GM19467 (cell line): ENCODE data around the gene CT47C1.
"Not testable (repeated sequence)": the region's sequence is repeated elsewhere in the genome, so short reads cannot be mapped to it uniquely, and the experiment has no call there.

Source experiments
- ATAC-seq: cut with Tn5 transposase; IDR thresholded peaks from one replicate; pipeline ENCODE4 v1.9.1; 2021; ENCODE audit warnings: mild to moderate bottlenecking, moderate library complexity; ENCODE audit not compliant: unreplicated experiment

The CT47C1 gene

DNA sequence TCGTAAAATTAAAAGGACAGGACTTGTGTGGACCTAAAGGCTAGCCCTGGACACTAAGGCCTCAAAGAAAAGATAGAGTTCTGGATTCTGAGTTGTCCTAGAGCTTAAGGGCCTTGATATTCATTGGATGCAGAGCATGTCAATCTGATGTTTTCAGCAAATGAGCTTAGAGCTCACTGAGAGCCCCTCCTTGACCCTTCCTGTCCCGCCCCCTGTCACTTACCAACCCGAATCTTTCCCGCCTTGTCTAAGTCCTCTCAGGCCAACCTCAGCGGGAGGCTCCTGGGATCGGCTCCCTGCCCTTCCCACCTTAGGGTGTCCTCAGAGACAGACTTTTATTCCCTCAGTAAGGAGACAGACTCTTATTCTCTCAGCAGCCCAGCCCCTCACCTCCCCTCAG lies at the start of gene CT47C1:
CT47C1 (plus strand) TSS at position 250 of the 400 bp plus-strand sequence. CDS start 233 bp downstream, outside the sequence.
- ATAC-seq, result no peak

DNA sequence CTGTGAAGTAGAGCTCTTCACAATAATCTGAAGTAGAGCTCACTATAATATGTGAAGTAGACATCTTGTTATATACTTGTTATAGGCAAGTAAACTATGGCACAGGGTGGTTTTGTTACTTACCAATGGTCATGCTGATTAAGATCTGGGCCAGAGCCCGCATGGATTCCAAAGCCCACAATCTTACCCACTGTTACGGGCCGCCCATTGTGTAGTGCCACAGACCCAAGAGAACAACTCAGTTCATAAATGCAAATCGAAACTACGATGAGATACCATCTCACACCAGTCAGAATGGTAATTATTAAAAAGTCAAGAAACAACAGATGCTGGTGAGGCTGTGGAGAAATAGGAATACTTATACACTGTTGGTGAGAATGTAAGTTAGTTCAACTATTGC lies 46.9 kb upstream of the CT47C1 start:
- ATAC-seq, result no peak

DNA sequence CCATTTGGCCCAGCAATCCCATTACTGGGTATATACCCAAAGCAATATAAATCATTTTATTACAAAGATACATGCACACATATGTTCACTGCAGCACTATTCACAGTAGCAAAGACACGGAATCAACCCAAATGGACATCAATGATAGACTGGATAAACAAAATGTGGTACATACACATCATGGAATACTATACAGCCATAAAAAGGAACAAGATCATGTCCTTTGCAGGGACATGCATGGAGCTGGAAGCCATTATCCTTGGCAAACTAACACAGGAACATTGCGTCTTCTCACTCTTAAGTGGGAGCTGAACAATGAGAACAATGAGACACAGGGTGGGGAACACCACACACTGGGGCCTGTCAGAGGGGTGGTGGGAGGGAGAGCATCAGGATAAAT lies 46.4 kb upstream of the CT47C1 start:
- not testable (repeated sequence) for ATAC-seq

DNA sequence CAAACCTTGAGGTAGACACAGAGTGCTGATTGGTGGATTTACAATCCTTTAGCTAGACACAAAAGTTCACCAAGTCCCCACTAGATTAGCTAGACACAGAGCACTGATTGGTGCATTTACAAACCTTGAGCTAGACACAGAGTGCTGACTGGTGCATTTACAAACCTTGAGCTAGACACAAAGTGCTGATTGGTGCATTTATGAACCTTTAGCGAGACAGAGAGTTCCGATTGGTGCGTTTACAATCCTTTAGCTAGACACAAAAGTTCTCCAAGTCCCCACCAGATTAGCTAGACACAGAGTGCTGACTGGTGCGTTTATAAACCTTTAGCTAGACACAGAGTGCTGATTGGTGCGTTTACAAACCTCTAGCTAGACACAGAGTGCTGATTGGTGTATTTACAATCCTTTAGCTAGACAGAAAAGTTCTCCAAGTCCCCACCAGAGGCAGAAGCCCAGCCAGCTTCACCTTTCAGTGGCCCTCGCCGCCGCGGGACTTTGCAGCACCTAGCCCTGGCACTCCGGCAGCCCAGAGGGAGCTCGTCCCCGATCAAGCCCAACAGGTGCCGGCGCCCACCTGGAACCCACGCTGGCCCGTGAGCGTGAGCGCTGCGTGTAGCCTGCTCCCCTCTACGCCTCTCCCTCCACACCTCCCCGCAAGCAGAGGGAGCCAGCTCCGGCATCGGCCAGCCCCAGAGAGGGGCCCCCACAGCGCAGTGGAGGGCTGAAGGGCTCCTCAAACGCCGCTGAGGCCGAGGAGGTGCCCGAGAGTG lies 44.6 kb upstream of the CT47C1 start:
- not testable (repeated sequence) for ATAC-seq

DNA sequence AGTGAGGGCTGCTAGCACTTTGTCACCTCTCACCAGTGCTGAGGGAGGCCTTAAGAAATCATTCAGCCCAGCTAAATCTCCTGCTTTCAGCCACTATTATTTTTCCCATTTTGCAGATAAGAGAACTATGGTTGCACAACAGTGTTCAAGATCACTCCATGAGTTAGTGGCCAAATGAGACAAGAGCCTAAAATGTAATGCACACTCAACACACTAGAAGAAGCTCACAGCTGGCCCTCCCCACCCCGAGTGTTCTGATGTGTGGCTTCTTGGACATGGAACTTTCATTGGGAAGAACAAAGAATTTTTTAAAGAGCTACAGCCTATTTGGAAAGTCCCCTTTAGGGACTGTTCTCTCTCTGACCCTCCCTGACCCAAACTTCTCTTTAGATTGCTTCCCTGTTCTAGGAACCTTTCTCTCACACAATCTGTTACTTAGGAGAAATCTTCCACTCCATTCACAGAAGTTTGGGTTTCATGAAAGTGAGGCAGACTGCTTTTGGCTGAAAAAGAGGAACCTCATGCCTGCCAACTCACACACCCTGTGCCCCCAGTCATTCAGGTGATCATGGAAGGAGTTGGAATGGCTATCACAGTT lies 44.0 kb upstream of the CT47C1 start:
- no peak for ATAC-seq

DNA sequence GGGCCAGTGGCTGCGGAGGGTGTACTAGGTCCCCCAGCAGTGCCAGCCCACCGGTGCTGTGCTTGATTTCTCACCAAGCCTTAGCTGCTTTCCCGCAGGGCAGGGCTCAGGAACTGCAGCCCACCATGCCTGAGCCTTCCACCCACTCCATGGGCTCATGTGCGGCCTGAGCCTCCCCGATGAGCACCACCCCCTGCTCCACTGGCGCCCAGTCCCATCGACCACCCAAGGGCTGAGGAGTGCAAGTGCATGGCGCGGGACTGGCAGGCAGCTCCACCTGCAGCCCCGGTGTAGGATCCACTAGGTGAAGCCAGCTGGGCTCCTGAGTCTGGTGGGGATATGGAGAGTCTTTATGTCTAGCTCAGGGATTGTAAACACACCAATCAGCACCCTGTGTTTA lies 43.1 kb upstream of the CT47C1 start:
- ATAC-seq, result not testable (repeated sequence)

DNA sequence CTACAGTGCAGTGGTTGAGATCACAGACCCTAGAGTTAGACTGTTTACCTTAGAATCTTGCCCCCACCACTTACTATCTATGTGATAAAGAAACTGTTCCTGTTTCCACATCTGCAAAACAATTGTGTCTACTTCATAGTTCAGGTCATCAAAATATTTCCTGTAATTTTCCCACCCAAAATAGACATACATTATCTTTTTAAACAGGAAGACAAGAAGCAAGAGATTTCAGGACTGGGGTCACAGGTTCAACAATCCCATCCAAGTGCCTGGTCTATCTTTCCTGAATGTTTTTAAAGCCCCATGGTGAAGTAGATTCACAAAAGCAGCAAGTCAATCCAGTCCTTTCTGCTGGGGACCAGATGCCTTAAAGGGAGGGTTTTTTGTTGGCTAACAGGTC lies 41.8 kb upstream of the CT47C1 start:
- ATAC-seq, result no peak

DNA sequence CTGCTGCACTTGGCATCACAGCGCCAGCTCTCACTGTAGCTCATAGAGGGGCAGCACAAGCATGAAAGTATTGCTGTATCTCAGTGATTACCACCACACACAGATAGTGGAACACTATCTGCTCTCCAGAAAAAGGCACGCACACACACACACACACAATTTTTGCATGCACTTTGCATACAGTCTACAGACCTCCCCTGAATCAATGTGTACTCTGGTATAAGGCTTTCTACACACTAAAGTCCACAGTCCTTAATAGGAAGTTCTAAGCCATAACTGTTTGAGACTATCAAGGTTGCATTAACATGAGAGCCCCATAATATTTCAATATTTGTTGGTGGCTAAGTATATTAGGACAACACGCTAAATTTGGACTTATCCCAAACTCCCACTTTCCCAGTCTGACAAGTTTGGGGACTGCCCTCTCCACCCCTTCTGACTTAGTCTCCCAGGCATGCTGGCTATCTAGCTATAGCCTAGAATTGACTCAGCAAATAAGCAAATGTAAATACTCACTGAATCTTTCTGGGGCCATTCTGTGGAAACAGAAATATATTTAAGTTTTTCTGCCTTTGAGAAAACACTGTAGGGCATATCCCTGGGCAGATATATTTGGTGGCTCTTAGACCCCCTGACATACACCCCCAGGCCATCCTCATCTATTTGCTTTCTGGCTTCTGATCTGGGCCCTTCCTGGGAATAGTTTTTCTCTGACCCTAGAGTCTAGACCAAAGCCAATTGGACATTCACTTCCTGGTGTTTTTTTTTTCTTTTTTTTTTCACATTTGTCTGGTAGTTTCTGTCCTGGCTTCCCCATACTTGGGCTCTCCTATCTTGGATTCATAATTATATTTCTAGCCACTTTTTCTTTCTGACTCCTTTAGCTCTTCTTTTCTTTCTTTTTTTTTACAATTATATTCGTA lies 36.4 kb upstream of the CT47C1 start:
- ATAC-seq, result no peak

DNA sequence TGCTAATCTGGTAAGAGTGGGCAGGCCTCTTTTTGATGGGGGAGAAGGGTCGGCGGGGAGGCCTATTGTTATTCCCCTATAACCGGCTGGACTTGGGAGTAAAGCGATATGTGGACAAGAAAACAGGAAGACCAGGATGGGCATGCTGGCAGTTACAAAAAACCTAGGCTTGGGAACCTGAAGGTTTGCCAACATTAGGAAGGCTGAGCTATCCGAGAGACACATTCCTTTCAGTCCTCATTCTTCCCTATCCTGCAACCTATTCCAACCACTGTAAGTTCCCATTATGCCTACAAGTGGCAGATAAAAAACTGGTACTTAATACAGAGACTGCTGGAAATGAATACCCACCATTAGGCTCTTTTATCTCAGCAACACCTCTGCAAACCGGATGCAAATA lies 32.4 kb upstream of the CT47C1 start:
- no peak for ATAC-seq

DNA sequence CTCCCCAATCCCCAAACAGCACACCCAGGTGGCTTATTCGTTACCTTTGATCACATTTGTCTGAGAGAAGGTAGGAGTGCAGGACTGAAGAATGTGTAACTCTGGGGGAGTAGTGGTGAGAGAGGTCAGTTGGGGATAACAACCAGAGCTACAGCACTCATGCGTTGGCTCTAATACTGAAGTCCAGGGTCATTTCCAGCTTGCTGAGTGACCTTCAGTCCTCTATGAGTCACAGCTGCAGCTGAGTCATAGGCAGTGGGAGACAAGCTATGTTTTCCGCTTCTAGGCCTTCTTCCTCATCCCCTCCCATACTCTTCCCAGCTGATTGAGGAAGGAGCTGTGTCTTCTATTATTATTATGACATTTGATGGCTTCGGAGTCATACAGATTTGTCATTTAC lies 31.6 kb upstream of the CT47C1 start:
- ATAC-seq, result no peak

DNA sequence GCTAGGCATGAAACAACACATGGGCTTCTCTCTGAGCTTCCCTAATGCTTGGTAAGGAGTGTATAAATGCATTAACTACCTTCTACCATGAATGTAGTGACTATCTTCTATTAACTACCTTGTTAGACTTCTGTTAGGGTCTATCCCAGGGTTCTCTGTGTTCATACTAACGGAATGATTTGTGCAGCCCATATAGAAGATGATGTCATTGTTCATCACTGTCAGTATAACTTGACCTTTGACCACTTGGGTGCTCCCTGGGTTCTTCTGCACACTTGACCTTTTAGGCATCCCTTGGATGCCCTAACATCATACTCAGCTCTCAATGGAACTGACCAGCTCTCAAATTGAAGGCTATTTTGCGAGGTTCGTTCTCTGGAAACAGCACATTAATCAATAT lies 30.8 kb upstream of the CT47C1 start:
- no peak for ATAC-seq

DNA sequence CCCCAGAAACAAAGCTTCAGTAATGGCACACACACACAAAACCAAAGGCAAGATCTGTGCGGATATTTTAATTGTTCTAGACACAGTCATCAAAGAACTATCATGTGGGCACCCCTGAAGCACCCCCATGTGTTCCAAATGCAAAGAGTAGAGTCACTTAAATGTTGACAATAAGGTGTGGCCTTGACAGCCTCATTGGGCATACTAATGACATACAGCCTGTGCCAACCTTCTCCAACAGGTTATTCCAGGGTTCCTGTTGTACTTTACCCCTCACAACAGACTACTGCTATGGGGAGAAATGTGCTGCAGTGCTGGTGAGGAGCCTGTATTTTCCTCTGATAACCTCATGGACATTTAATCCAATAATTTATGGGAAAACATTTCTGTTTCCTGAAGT lies 29.8 kb upstream of the CT47C1 start:
- ATAC-seq, result no peak

DNA sequence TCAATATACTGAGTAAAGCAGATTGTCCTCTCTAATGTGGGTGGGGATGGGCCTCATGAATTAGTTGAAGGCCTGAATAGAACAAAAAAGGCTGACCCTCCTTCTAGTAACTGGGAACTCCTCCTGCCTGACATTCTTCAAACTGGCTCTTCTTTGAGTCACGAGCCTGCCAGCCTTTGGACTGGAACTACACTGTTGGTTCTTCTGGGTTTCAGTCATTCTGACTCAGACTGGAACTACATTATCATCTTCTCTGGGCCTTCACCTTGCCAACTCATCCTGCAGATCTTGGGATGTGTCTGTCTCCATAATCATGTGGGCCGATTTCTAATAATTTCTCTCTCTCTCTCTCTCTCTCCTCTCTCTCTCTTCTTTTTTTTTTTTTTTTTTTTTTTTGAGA lies 26.9 kb upstream of the CT47C1 start:
- ATAC-seq, result no peak

DNA sequence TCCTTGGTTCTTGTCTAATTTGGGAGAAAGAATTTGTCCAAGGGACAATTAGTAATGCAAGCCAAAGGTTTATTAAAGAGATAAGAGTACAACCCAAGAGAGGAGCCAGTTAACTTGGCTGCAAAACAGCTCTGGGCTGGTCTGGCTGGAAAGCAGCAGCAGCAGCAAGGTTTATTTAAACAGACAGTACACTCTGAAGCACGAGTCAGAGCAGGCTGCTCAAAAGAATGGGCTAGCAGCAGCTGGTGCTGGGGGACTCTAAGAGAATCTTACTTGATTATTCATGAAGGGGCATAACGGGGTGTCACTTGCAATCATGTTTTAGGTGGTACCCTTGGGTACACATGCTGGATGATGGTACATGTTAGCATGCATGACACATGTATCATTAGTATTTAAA lies 17.1 kb upstream of the CT47C1 start:
- ATAC-seq, result no peak

DNA sequence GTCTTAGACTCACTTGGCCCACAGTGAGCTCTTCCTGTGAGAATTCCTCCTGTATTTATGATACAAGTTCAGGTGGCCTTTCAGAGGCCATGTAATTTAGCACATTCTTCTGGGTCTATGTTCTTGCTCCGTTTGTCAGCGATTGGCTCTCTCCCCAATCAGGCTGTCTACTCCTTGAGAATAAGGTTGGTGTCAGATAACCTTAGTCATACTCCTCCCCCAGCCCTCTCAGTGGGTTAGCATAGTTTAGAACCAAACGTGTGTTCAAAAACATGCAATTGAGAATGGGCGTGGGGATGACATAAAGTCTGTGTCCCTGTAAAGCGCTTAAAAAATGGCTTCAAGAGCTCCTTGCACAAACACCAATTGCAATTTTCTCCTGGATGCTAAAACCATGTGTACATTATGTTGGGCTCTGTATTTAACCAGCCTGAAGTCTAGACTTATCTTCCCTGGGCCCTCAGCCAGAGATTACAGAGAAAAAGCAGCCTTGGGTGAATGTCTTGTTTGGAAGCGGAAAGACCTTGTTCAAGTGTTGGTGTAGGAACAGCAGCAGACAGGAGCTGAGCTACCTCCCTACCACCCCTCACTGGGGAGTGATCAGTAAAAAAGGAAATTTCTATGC lies 9.9 kb upstream of the CT47C1 start:
- ATAC-seq, result no peak

DNA sequence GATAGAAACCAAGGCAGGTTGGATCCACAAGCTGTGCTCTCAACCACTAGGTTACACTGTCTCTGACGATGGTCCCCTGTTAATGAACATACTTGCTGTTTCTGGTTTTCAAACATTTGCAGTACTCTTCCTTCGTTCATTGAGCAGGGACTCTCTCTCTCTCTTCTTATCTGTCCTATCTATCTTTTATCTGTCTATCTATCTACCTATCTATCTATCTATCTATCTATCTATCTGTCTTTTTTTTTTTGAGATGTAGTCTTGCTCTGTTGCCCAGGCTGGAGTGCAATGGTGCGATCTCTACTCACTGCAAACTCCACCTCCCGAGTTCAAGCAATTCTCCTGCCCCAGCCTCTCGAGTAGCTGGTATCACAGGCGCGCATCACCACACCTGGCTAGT lies 9.4 kb upstream of the CT47C1 start:
- ATAC-seq, result no peak

DNA sequence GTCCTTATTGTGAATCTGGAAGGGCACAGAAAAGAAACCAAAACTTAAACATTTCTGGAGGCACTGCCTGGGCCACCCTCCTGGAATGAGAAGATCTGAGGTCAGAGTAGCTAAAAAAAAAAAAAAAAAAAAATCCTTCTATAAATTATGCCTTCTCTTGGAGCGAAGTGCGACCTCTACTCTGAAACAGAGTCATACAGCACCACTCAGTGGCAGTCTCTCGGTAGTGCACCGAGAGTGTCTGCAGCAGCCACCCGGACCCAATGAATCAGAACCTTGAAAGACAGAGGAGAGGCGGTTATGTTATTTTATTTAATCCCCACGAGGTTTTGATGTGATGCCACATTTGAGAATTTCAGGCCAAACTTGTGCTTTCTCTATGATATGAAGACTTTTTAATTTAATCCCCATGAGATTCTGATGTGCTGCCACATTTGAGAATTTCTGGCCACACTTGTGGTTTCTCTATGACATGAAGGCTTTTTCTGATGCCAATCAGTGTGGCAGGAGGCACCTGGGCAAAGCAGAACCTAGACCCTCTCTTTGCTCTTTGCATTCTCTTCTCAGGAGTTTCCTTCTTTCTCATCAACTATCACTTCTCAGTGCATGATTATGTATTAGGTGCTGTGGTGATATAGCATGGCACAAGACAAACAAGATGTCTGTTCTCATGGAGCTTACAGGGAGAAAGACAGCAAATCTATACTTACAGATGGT lies 5.6 kb upstream of the CT47C1 start:
- ATAC-seq, result no peak

DNA sequence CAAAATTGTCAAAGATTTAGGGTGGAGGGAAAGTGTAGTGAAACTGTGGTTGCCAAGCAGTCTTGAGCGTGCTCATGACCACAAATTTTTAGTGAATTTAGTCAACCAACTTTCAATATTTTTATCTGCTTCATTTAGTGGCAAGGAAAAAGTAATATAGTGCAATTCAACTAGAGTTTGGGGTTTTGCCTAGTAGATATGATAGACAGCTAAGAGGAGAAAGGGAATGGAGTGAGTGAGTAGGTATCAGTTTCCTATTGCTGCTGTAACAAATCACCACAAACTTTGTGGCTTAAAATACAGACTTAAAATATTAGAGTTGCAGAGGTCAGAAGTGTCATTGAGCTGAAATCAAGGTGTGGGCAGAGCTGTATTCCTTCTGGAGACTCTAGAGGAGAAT lies 3.7 kb upstream of the CT47C1 start:
- ATAC-seq, result no peak

DNA sequence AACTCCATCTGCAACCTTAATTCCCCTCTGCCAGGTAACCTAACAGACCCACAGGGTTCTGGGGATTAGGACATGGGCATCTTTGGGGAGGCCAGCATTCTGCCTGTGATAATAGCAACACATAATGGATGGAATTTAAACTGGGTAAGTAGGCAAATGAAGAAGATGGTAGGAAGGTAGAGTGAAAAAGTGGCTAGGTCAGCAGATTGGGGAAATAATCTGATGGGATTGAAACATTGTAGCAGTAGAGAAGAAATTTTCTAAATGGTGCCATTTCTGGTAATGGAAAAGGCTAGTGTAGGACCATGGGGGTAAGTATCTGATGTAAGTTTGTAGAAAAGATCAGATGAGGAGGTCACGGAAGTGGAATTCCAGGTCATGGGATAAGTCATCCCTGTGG lies 3.0 kb upstream of the CT47C1 start:
- ATAC-seq, result no peak

DNA sequence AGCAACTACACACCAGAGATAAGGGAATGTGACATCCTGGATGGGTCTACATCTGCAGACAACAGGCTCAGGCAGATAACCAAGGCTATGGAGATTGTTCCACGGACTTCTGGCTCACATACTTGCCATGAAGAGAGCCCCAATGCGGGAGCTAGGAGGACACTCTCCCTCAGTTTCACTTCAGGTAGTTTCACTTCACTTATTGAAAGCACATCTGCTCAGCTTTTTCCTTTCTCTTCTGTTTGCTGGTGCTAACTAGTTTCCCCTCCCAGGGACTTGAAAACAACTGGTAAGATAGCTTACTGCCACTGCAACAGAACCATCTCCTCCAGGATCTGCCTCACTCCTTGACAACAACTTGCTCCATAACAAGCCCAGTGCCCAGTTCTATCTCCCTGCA lies 1.4 kb upstream of the CT47C1 start:
- peak; percentile 76 for ATAC-seq
